HG03097 (cell line): Measurements from ENCODE around the gene DNAJC8.

Experiments used
- ATAC-seq: cut with Tn5 transposase; IDR thresholded peaks from one replicate; pipeline ENCODE4 v1.9.1; 2021; ENCODE audit not compliant: unreplicated experiment, low FRiP score

DNAJC8 gene

DNA sequence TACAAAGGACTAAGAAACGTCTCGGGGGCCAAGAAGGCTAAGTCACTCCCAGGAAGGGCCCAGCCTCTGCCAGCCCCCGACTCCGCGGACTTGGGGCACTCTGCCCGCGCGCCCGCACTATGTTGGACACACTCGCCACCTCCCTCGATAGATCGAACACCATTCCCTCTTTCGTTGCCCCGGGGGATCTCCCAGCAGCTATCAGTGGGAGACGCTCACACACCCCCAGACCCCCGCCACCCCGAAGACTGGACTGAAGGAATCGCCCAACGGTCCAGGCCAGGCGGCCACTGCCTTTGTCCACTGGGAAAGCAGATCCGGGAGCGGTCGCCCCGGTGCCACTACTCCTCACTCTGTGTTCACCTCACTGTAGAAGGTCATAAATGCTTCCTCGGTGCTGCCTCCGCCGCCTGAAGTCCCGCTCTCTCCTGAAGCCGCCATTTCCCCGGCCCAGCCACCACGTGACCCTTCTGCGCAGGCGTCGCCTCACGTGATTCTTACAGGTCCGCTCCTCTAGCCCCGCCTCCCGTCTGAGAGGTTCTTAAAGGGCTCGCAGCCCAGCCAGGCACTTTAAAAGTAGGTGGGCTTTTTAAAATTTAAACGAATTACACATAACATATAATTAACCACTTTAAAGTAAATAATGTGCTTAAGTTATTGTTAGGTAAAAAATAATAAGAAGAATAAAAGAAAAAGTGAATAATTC lies at the start of gene DNAJC8:
DNAJC8 (minus strand) TSS at position 472 of the 706 bp plus-strand sequence; CDS start at position 441, 31 bp downstream.
- peak; percentile 44 for ATAC-seq

GRCh38 chr1:28281608-28282425 lies 49.0 kb upstream of the DNAJC8 start:
- ATAC-seq = no peak

DNA sequence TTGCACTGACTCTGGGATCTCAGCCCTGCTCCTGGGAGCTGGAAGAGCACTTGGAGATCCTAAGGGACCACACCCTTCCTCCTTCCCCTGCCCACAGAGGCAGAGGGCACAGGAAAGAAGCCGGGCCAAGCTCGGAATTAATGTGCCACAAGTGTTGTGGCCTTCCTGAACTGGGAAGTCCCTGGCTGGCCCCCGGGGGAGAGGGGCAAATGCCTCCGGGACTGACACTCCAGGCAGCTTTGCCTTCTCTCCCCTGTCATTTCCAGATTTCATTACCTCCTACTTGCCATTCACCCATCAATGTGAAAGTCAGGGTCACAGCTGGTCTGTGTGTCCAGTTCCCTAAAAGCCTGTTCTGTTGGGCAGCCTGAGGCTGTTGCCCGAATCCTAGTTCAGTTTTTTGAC lies 48.1 kb upstream of the DNAJC8 start:
- no peak for ATAC-seq

DNA sequence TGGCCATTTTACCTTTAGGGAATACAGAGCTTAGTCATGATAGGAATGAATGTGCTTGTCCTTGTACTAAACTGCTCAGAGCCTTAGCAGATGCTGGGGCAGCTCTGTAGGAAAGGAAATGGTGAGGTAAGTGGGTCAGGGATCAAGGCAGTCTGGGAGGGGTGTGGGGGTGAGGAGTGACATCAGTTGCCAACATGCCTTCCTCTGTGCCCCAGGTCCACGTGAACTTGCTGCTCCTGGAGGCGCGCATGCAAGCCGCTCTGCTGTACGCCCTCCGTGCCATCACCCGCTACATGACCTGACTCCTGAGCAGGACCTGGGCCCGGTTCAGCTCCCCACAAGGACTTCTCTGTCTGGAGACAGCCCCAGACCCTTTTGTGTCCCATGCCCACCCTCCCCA lies 47.7 kb upstream of the DNAJC8 start:
- no peak for ATAC-seq

DNA sequence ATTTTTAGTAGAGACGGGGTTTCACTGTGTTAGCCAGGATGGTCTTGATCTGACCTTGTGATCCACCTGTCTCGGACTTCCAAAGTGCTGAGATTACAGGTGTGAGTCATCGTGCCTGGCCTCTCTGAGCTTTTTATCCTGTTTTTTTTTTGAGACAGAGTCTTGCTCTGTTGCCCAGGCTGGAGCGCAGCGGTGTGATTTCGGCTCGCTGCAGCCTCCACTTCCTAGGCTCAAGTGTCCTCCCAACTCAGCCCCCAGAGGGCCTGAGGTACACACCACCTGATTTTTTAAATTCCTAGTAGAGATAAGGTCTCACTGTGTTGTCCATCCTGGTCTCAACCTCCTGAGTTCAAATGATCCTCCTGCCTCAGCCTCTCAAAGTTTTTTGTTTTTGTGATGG lies 46.9 kb upstream of the DNAJC8 start:
- no peak for ATAC-seq

GRCh38 chr1:28278763-28279162 lies 45.9 kb upstream of the DNAJC8 start:
- no peak for ATAC-seq

GRCh38 chr1:28273216-28273860 lies 40.5 kb upstream of the DNAJC8 start:
- no peak for ATAC-seq

- no peak for ATAC-seq
These were observed 39.5 kb upstream of the DNAJC8 start for GRCh38 chr1:28272215-28272852.

- ATAC-seq = no peak
These were observed 36.7 kb upstream of the DNAJC8 start for GRCh38 chr1:28269529-28269928.

GRCh38 chr1:28267633-28268032 lies 34.8 kb upstream of the DNAJC8 start:
- no peak for ATAC-seq

DNA sequence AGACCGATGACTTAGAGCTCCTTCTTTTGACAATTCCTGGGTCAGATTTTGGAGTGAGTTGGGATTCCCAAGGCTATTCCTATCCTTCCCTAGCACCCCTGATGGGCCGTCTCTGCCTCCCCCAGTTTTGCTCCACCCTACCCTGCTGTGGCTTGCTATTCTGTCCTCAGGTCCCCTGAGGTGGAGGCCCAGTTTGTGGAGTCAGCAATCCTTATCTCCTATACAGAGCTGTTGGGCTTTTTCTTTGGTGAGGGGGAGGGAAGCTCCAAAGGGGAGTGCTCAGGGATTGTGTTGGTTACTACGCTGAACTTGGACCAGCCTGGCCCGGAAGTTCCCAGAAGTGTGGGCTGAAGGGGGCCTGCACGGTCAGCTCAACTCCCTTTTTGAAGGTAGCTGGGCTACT lies 34.1 kb upstream of the DNAJC8 start:
- ATAC-seq = no peak

DNA sequence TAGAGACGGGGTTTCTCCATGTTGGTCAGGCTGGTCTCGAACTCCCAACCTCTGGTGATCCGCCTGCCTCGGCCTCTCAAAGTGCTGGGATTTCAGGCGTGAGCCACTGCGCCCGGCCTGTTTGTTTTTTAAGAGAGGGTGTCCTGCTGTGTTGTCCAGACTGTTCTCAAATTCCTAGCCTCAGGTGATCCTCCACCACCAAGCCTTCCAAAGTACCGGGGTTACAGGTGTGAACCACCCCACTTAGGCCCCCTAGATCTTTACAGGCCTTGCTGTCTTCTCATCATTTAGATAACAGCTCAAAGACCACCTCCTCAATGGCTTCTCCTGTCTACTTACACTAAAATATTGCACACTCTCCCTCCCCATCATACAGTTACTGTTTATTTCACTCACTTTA lies 32.7 kb upstream of the DNAJC8 start:
- ATAC-seq = no peak

DNA sequence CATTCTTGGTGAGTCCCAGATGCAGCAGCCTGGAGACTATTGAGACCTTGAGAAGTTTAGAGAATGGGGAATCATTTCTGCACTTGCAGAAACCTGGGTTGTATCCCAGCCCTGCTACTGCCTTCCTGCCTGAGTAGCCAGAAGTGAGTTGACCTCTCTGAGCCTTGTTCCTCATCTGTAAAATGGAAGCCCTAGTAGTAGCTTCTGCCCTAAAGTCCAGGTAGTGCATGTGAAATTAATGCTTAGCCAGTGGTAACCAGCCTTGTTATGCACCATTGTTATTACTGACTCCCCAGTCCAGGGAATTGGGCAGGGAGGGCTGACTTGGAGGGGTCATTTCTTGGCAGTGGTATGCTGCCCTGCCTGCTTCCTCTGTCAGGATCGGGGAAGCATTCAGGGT lies 32.1 kb upstream of the DNAJC8 start:
- ATAC-seq = no peak

- no peak for ATAC-seq
These were observed 28.0 kb upstream of the DNAJC8 start for GRCh38 chr1:28260803-28261174.

DNA sequence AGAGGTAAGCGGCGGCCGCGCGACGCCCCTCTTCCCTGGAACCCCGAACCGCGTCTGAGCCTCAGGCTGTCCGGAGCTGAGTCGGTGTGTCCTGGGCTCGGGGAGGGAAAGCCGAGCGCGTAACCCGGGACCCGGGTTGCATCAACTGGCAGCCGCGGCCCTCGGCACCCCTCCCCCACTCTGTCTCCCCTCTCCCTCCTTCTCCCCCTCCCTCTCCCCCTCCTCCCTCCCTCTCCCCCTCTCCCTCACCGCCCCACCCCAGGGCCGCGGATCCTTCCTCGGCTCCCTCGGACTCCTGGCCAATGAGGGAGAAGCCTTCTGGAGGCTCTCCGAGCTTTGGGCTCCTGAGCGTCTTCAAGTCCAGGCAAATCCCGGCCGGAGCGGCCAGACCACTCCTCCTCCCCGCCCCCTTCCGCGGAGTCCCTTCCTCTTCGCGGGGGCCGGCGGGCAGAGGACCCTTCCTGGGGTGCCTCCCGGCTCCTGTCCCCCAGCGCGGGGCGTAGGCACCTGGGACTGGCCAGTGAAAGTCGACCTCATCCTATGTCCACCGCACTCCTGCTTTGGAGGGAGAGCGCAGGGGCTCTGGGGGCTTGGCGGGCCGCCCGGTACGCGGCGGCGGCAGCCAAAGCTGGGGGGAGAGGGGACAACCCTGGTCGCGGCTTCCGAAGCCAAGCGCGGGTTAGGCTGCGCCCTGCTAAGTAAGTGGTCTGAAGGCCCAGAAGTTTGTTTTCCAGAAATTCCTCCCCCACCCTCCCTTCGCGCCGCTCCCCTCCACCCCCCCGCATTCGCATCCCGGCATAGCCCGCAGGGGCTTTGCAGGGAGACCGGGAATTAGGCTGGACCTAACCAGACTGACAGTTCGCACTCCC lies 27.3 kb upstream of the DNAJC8 start:
- ATAC-seq = peak; percentile 2

DNA sequence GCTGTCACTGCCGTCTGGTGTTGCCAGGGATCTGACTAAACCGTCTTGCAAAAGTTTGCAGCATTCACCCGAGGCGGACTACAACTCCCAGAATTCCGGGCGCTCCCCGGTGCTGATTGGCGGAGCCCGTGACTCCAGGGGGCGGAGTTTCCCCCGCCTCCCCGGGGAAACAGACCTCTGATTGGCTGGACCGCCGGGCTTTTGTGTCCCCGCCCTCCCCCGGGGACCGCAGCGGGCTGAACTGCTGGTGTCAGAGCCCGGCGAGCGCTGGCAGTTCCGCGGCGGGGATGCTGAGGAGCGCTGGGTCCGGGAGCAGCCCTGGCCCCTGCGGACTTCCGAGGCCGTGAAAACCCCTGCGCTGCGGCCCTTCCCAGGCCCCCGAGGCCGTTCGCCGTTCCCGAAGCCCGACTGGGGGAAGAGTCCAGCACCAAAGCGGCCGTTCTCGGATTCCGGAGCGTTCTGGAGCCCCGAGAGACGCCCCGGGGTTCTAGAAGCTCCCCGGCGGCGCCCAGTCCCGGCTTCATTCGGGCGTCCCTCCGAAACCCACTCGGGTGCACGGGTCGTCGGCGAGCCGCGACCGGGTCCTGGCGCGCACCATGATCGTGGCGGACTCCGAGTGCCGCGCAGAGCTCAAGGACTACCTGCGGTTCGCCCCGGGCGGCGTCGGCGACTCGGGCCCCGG lies 26.6 kb upstream of the DNAJC8 start, which contains the start of gene SESN2:
SESN2 (plus strand) TSS at position 267 of the 682 bp plus-strand sequence; CDS start at position 597, 330 bp downstream.
- peak; percentile 91 for ATAC-seq

GRCh38 chr1:28258628-28259251 lies 25.9 kb upstream of the DNAJC8 start:
- ATAC-seq = no peak

- no peak for ATAC-seq
These were observed 24.9 kb upstream of the DNAJC8 start for GRCh38 chr1:28257736-28258135.
